ENCODE measurements around the gene PTGS1. TPM values are rescaled to one million over a fixed set of nuclear protein-coding genes. Genes with fewer than 3 reads are reported as not detected.

Gene PTGS1
- total and polyA plus RNA-seq, 9 of the 15 experiments (the other 6 are each of a cell fraction or from before 2014, with no cell fraction given) = 3.4 to 12.9 (median 5.3) TPM

- H3K4me2 ChIP-seq (ENCODE audit: insufficient read depth, low read length) = no peak overlapping the region
- TF ChIP-seq ZEB2 (IDR thresholded peaks at IDR 0.05) (no peak), OTX1 (CRISPR knock-in tag; IDR thresholded peaks at IDR 0.05) (no peak), CTCF (IDR thresholded peaks at IDR 0.05 in 2 of 3, conservative IDR thresholded peaks at IDR 0.05 in 1 of 3; ENCODE audit: insufficient read depth in 2 of 3, low read depth in 1 of 3, low read length in 3 of 3) (no peak), ARID4B (CRISPR knock-in tag; IDR thresholded peaks at IDR 0.05) (no peak), IRF1 (CRISPR knock-in tag; IDR thresholded peaks at IDR 0.05; ENCODE audit: borderline replicate concordance) (no peak), MCM2 (IDR thresholded peaks at IDR 0.05; ENCODE audit: low read depth) (no peak), GTF2E2 (tag; IDR thresholded peaks at IDR 0.05) (no peak), ELF4 (CRISPR knock-in tag; IDR thresholded peaks at IDR 0.05) (no peak), ILF3 (IDR thresholded peaks at IDR 0.05; ENCODE audit: borderline replicate concordance) (no peak), PHF20 (IDR thresholded peaks at IDR 0.05; ENCODE audit: partially characterized antibody) (no peak), CHD1 (IDR thresholded peaks at IDR 0.05; ENCODE audit: low read length) (no peak), NR2C2 (CRISPR knock-in tag; IDR thresholded peaks at IDR 0.05) (no peak), NR2C2 (tag; IDR thresholded peaks at IDR 0.05) (no peak), PTTG1 (tag; IDR thresholded peaks at IDR 0.05; ENCODE audit: low read depth) (no peak), CBX3 (IDR thresholded peaks at IDR 0.05; ENCODE audit: borderline replicate concordance in 1 of 2, low read length in 2 of 2) (no peak)
- no peak overlapping the region for H2AFZ ChIP-seq (ENCODE audit: low read depth, low read length)
- ATAC-seq = no peak
- H3K27me3 ChIP-seq (ENCODE audit: control insufficient read depth in 2 of 2, insufficient read depth in 2 of 2, low read length in 2 of 2) = no peaks in the 10 kb centered on the region
- H3K9me3 ChIP-seq (replicated peaks; ENCODE audit: control insufficient read depth, insufficient read depth, low read depth, low read length) = no peaks in the 10 kb centered on the region
- WGBS (ENCODE audit: insufficient coverage, low coverage, missing lambda C conversion rate) = 95% methylated on average over 2 of the region's 2 CpGs
- CTCF ChIA-PET (ENCODE audit: low intra/inter-chr PET ratio) = no interaction called here
- no peak overlapping the region for H3K27ac ChIP-seq (ENCODE audit: extremely low read depth, low read depth, low read length)
- H3K4me1 ChIP-seq (replicated peaks in 1 of 2; ENCODE audit: control insufficient read depth in 2 of 2, insufficient read depth in 2 of 2, low read length in 2 of 2) = no peaks in the 10 kb centered on the region
- POLR2A ChIA-PET = no interaction called here
- no peak overlapping the region for H3K4me3 ChIP-seq
- H3K9me1 ChIP-seq (ENCODE audit: control insufficient read depth, insufficient read depth, low read length) = no peaks in the 10 kb centered on the region
- DNase-seq (ENCODE audit: extremely low read depth in 1 of 4, low spot score in 3 of 4) = no peak
- H4K20me1 ChIP-seq (replicated peaks; ENCODE audit: control insufficient read depth, insufficient read depth, low read length) = no peaks in the 10 kb centered on the region
- FAIRE-seq = no peak
- in situ Hi-C loops (cut with MboI) (no loop called here), intact Hi-C loops (cut with micrococcal nuclease) (no loop called here)
- H3K9ac ChIP-seq (ENCODE audit: insufficient read depth in 1 of 2, low read depth in 2 of 2, low read length in 2 of 2) = no peak overlapping the region
- H3K36me3 ChIP-seq (ENCODE audit: control insufficient read depth, insufficient read depth, low read length) = peaks cover 77% of the 10 kb centered on the region; the same call in 2 of the 3 replicates
- no peaks in the 10 kb centered on the region for H3K79me2 ChIP-seq (ENCODE audit: control insufficient read depth, insufficient read depth, low read length)
- no TSS peak for BruUV-seq (replicated peaks)
Measured at GRCh38 chr9:122322553-122322952, 48.3 kb upstream of the PTGS1 start.
